Mucosa of descending colon (tissue), 3 donors: ENCODE measurements around the gene CLDN3. TPM values are rescaled to one million over a fixed set of nuclear protein-coding genes. Genes with fewer than 3 reads are reported as not detected.

Source experiments
- ATAC-seq: fragments of 200-7000 bp; cut with Tn5 transposase; one replicate; pipeline ENCODE4 v1.9.1; 2020; ENCODE audit warnings: mild to moderate bottlenecking, moderate library complexity
- DNase-seq, 3 donors: peaks; one replicate each; pipeline ENCODE4 v3.0.0-alpha.2; 2020
- H3K36me3 ChIP-seq: fragments of 200-600 bp; one replicate; pipeline ENCODE4 v1.8.0; 2021; ENCODE audit warnings: low read depth, mild to moderate bottlenecking
- H3K4me1 ChIP-seq: fragments of 200-600 bp; one replicate; pipeline ENCODE4 v1.8.0; 2021; ENCODE audit warnings: low read depth, mild to moderate bottlenecking
- H3K4me3 ChIP-seq: fragments of 200-600 bp; one replicate; pipeline ENCODE4 v1.8.0; 2021; ENCODE audit warnings: mild to moderate bottlenecking
- H3K9me3 ChIP-seq: fragments of 200-600 bp; one replicate; pipeline ENCODE4 v1.8.0; 2021; ENCODE audit warnings: mild to moderate bottlenecking
- intact Hi-C, 2 donors: fragments of 100-400 bp; cut with DNase I in 1 of 2; cut with micrococcal nuclease in 1 of 2; formaldehyde crosslinking; loops; one replicate each; pipeline versions ENCODE4 v1.11.0 to v1.11.1; 2022; cut with DNase I, micrococcal nuclease
- total RNA-seq, 3 donors: library from RNA; stranded (reverse); fragmentation: NEBNext Ultra II Directional in 2 of 3; extraction: Animal tissue kit (Norgen Biotek cat#: 25700) in 2 of 3; gene quantifications; one replicate each; pipeline versions ENCODE4 v1.2.1 to v1.2.4, GENCODE V29; 2021 to 2023
- TF ChIP-seq, protein P1 (sequence below): fragments of 200-600 bp; IDR thresholded peaks from one replicate; pipeline ENCODE4 v1.8.0; 2022; ENCODE audit warnings: antibody characterized with exemption, mild to moderate bottlenecking
- donor health status: DM: no; HTN: no; CAD: no; lungs with moderate emphysema.
- donor health status: DM: no; HTN: no; CAD: no.
- donor health status: DM: no; HTN: yes; CAD: no.

CLDN3 gene
- total RNA-seq, 3 donors from 2014 or later = 229 to 621 (median 534) TPM

DNA sequence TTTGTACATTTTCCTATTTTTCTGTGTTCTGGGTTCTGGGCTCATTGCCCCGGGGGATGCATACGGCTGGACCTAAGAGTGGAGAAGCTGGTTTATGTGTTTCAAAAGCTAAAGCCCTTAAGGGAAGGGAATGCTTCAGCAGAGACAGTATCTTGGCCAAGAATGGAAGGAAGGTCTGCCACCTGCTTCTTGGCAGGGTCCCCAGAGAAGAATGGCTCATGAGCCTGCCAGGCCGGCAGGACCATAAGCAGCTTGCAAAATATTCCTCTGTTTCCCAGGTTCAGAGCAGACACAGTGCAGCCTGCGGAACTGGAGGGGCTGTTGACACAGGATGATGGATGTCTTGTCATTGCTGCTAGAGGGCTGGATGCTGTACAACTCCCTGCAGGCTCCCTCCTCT lies 23.7 kb downstream of the CLDN3 start:
- Histone ChIP-seq H3K4me1 (peaks cover 39% of the 10 kb centered on the region), H3K9me3 (no peaks in the 10 kb centered on the region), H3K4me3 (no peak overlapping the region), H3K36me3 (no peaks in the 10 kb centered on the region)
- intact Hi-C loops = no loop called here
- DNase-seq (no peak), ATAC-seq (no peak)
- TF ChIP-seq, protein P1, sequence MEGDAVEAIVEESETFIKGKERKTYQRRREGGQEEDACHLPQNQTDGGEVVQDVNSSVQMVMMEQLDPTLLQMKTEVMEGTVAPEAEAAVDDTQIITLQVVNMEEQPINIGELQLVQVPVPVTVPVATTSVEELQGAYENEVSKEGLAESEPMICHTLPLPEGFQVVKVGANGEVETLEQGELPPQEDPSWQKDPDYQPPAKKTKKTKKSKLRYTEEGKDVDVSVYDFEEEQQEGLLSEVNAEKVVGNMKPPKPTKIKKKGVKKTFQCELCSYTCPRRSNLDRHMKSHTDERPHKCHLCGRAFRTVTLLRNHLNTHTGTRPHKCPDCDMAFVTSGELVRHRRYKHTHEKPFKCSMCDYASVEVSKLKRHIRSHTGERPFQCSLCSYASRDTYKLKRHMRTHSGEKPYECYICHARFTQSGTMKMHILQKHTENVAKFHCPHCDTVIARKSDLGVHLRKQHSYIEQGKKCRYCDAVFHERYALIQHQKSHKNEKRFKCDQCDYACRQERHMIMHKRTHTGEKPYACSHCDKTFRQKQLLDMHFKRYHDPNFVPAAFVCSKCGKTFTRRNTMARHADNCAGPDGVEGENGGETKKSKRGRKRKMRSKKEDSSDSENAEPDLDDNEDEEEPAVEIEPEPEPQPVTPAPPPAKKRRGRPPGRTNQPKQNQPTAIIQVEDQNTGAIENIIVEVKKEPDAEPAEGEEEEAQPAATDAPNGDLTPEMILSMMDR = no peak

DNA sequence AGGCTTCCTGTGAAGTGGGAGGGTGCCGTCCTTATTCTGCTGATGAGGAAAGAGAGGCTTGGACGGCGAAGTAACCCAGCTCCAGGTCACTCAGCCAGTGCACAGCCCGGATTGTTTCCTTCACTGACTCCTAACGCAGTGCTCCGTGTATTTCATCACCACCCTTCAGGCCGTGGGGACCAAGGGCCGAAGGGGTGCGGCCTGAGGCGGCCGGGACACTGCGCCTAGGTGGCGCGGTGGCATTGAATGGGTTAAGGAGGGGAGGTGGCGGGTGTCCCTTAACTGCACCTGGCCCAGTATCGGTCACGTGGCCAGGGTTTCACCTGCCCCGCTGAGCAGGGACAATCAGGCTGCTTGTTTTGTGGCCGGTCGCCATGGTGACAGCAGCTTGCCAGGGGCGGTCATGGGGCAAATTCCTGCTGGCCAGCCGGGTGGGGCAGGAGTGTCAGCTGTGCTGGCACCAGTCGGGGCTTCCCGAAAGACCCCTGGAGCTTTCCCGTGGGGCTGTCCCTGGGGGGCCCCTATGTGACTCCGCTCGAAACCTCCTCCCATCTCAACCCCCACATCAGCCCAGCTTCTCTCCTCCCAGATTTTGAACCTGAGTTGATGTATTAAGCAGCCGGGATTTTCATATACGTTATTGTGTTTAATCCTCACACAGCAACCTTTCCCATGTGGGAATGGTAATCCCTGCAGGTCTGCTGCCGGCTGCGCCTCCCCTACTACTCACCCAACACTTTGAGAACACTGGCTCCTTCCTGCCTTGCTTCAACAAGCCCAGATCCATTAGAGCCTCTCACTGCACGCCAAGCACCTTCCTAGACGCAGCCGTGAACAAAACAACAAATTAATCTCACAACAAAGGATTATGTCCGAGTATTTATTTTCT lies 27.1 kb downstream of the CLDN3 start:
- H3K4me1 ChIP-seq = peaks cover 36% of the 10 kb centered on the region
- ATAC-seq = peak; percentile 74
- no peak overlapping the region for H3K4me3 ChIP-seq
- peak; percentile 97 to 98 (median 97) for DNase-seq
- TF ChIP-seq, protein P1 = no peak
- no peaks in the 10 kb centered on the region for H3K36me3 ChIP-seq
- no peaks in the 10 kb centered on the region for H3K9me3 ChIP-seq
- intact Hi-C loops = no loop called here

DNA sequence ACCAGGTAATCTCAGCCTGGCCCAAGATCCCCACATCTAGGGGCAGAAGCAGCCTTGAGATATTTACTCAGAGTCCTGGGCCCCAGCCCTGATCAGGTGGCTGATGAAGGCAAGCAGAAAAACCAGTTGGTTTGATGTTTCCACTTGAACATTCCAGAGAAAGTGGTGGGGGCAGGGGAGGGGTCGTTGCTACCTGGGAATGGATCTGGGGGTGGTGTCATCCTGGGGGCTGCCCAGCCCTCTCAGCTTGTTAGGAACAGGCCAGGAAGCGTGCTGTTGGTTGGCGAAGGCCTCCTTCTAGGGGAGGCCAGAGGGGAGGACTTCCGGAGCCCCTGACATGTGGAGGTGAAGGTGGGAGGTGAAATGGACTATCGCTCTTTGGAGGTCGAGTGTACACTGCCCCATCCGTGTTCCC lies 27.7 kb downstream of the CLDN3 start:
- Histone ChIP-seq H3K4me3 (no peak overlapping the region), H3K9me3 (no peaks in the 10 kb centered on the region), H3K4me1 (peaks cover 43% of the 10 kb centered on the region), H3K36me3 (no peaks in the 10 kb centered on the region)
- ATAC-seq = no peak
- TF ChIP-seq, protein P1 = no peak
- intact Hi-C loops = no loop called here
- peak; percentile 56 to 62 (median 58) for DNase-seq

DNA sequence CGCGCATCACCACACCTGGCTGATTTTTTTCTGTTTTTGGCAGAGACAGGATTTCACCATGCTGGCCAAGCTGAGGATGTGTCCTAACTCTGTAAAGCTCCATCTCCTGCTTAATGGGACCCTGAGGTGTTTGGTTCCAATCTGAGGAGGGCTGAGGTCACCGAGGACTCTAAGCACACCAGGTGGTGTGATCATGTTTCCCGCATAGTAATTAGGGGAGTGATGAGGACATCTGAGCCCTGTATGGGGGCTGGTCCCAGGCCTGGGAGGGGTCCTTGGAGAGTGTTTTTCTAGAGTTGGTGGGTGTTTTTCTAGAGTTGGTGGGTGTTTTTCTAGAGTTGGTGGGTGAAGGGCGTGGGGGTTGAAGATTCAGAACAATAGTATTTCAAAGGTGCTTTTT lies 28.5 kb downstream of the CLDN3 start:
- TF ChIP-seq, protein P1 = no peak
- Histone ChIP-seq H3K9me3 (no peaks in the 10 kb centered on the region), H3K36me3 (no peaks in the 10 kb centered on the region), H3K4me3 (no peak overlapping the region), H3K4me1 (peaks cover 50% of the 10 kb centered on the region)
- no peak for DNase-seq
- intact Hi-C loops = no loop called here
- ATAC-seq = no peak

DNA sequence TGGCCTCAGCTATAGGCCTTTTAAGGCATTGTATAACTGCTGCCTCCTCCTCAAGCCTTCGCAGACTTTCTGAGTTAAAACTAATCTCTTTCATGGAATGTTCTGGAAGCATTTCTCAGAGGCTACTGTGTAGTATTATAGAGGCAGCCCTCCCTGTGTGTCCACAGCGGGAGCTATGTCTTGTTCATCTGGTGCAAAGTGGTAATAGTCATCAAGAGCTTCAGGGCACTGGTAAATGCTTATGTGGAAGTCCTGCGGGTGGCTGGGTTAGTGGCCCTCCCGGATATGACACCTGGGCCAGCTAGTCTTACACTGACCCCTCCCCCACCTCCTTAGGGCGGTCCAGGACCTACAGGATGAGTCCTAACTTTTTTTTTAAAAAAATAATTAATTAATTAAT lies 29.3 kb downstream of the CLDN3 start:
- H3K9me3 ChIP-seq = no peaks in the 10 kb centered on the region
- H3K4me3 ChIP-seq = no peak overlapping the region
- no peak for ATAC-seq
- intact Hi-C loops = no loop called here
- TF ChIP-seq, protein P1 = no peak
- H3K36me3 ChIP-seq = no peaks in the 10 kb centered on the region
- DNase-seq = peak in 1 of 3 donors; percentile 49
- H3K4me1 ChIP-seq = peaks cover 52% of the 10 kb centered on the region
